BJ (cell line): Measurements from ENCODE around the gene DCUN1D3. TPM values are rescaled to one million over a fixed set of nuclear protein-coding genes. Genes with fewer than 3 reads are reported as not detected.

Experiments
- CTCF ChIA-PET: fragments of 350-600 bp; formaldehyde crosslinking; extraction: SDS; loops from one replicate; lab custom pipeline; 2021; ENCODE audit warnings: antibody characterized with exemption, inconsistent platforms; lab: Yijun Ruan, JAX
- POLR2A ChIA-PET: fragments of 300-600 bp; sonication (Branson Sonifier 250); formaldehyde crosslinking; extraction: SDS; loops from one replicate; lab custom pipeline; 2021; ENCODE audit warnings: antibody characterized with exemption; lab: Charles Lee
- DNase-seq: peaks from one replicate; pipeline ENCODE4 v3.0.0-alpha.2; 2011; ENCODE audit warnings: low read depth
- H3K27me3 ChIP-seq: 2 replicates; pipeline ENCODE4 v1.6.0; 2011; ENCODE audit warnings: low read length; ENCODE audit not compliant: control insufficient read depth, insufficient read depth
- H3K36me3 ChIP-seq: 2 replicates; pipeline ENCODE4 v1.5.1; 2011; ENCODE audit warnings: low read length; ENCODE audit not compliant: control insufficient read depth, insufficient read depth
- H3K4me3 ChIP-seq: 2 replicates; pipeline ENCODE4 v1.5.1; 2011; ENCODE audit warnings: low read depth, mild to moderate bottlenecking, control low read depth, low read length
- CTCF ChIP-seq: IDR thresholded peaks from 2 replicates; pipeline ENCODE4 v1.5.1; 2011; ENCODE audit warnings: low read depth, mild to moderate bottlenecking, control low read depth, inconsistent platforms, low read length, moderate library complexity; ENCODE audit not compliant: insufficient read depth
- polyA plus RNA-seq: library from polyadenylated mRNA; depleted of rRNA; stranded (reverse); fragments of >200 nt; gene quantifications from 2 replicates; pipeline ENCODE4 v1.2.3, GENCODE V29; 2011

The DCUN1D3 gene
- polyA plus RNA-seq, 1 experiment, result 10.9 TPM

GRCh38 chr16:20818929-20819585, 81.1 kb downstream of the DCUN1D3 start:
- no peak overlapping the region for H3K4me3 ChIP-seq
- no peaks in the 10 kb centered on the region for H3K27me3 ChIP-seq
- DNase-seq, result no peak
- ChIA-PET POLR2A (no interaction called here), CTCF (interaction anchor here (0.6 to 1.1 kb wide), 3 partner anchors 12 to 31 kb away, joined by 3 to 4 read pairs (median 4); partner anchors contain the start of genes ERI2 and REXO5)
- no peaks in the 10 kb centered on the region; the same call in 1 of the 2 replicates for H3K36me3 ChIP-seq
- TF ChIP-seq CTCF, result no peak

- no peak for TF ChIP-seq CTCF
- H3K4me3 ChIP-seq, result no peak overlapping the region
- no peaks in the 10 kb centered on the region; the same call in 1 of the 2 replicates for H3K36me3 ChIP-seq
- ChIA-PET CTCF (interaction anchor here (1.9 to 2.3 kb wide), 2 partner anchors 8 to 11 kb away, joined by 5 to 8 read pairs; partner anchors contain the start of genes ERI2 and REXO5), POLR2A (no interaction called here)
- DNase-seq, result no peak
- no peaks in the 10 kb centered on the region for H3K27me3 ChIP-seq
Measured at GRCh38 chr16:20814784-20815183, 85.4 kb downstream of the DCUN1D3 start.

GRCh38 chr16:20812510-20812909, 87.6 kb downstream of the DCUN1D3 start:
- no peak overlapping the region for H3K4me3 ChIP-seq
- no peak for DNase-seq
- ChIA-PET POLR2A (no interaction called here), CTCF (interaction anchor here (0.9 kb wide), 1 partner anchor 38 kb away, joined by 4 read pairs; no protein-coding TSS in a partner anchor)
- H3K36me3 ChIP-seq, result no peaks in the 10 kb centered on the region; the same call in 1 of the 2 replicates
- H3K27me3 ChIP-seq, result no peaks in the 10 kb centered on the region
- no peak for TF ChIP-seq CTCF

- ChIA-PET CTCF (interaction anchor here (0.6 to 1.2 kb wide), 3 partner anchors 18 to 272 kb away, joined by 3 to 4 read pairs (median 3); no protein-coding TSS in a partner anchor), POLR2A (no interaction called here)
- no peak overlapping the region for H3K4me3 ChIP-seq
- DNase-seq, result no peak
- no peaks in the 10 kb centered on the region; the same call in 1 of the 2 replicates for H3K36me3 ChIP-seq
- TF ChIP-seq CTCF, result no peak
- no peaks in the 10 kb centered on the region for H3K27me3 ChIP-seq
Measured at GRCh38 chr16:20811889-20812439, 88.2 kb downstream of the DCUN1D3 start.

GRCh38 chr16:20807862-20808261, 92.3 kb downstream of the DCUN1D3 start:
- Histone ChIP-seq H3K4me3 (no peak overlapping the region), H3K36me3 (no peaks in the 10 kb centered on the region), H3K27me3 (no peaks in the 10 kb centered on the region)
- ChIA-PET CTCF (no interaction called here), POLR2A (no interaction called here)
- TF ChIP-seq CTCF, result no peak
- no peak for DNase-seq
